Parathyroid adenoma (tissue), 2 donors: ENCODE results near the gene FNIP1.

ENCODE experiments used
- H2AFZ ChIP-seq: fragments of 300-600 bp; sonication (generic); one replicate; pipeline ENCODE4 v1.7.0; 2017; ENCODE audit warnings: antibody characterized with exemption, mild to moderate bottlenecking
- H3K27ac ChIP-seq: fragments of 300-600 bp; sonication (generic); one replicate; pipeline ENCODE4 v1.7.0; 2017
- H3K27me3 ChIP-seq: fragments of 300-600 bp; sonication (generic); one replicate; pipeline ENCODE4 v1.7.0; 2017; ENCODE audit warnings: low read length; ENCODE audit not compliant: control insufficient read depth, insufficient read depth
- H3K36me3 ChIP-seq: fragments of 300-600 bp; sonication (generic); one replicate; pipeline ENCODE4 v1.7.0; 2017; ENCODE audit warnings: low read length; ENCODE audit not compliant: control insufficient read depth, insufficient read depth
- H3K4me1 ChIP-seq: fragments of 300-600 bp; sonication (generic); one replicate; pipeline ENCODE4 v1.7.0; 2017; ENCODE audit warnings: control low read depth
- H3K4me2 ChIP-seq: fragments of 300-600 bp; sonication (generic); one replicate; pipeline ENCODE4 v1.7.0; 2017; ENCODE audit warnings: low read length
- H3K4me3 ChIP-seq: fragments of 300-600 bp; sonication (generic); one replicate; pipeline ENCODE4 v1.7.0; 2017; ENCODE audit warnings: low read depth, low read length
- H3K79me2 ChIP-seq: fragments of 300-600 bp; sonication (generic); one replicate; pipeline ENCODE4 v1.7.0; 2017; ENCODE audit warnings: control low read depth
- H3K9ac ChIP-seq: fragments of 300-600 bp; sonication (generic); one replicate; pipeline ENCODE4 v1.7.0; 2017; ENCODE audit warnings: mild to moderate bottlenecking
- H3K9me3 ChIP-seq: fragments of 300-600 bp; sonication (generic); one replicate; pipeline ENCODE4 v1.7.0; 2017; ENCODE audit warnings: low read length; ENCODE audit not compliant: control insufficient read depth
- CTCF ChIP-seq: fragments of 300-600 bp; sonication (generic); IDR thresholded peaks from one replicate; pipeline ENCODE4 v1.7.0; 2017; ENCODE audit warnings: antibody characterized with exemption, mild to moderate bottlenecking
- donor health status: primary hyperparathyroidism.

The FNIP1 gene

DNA sequence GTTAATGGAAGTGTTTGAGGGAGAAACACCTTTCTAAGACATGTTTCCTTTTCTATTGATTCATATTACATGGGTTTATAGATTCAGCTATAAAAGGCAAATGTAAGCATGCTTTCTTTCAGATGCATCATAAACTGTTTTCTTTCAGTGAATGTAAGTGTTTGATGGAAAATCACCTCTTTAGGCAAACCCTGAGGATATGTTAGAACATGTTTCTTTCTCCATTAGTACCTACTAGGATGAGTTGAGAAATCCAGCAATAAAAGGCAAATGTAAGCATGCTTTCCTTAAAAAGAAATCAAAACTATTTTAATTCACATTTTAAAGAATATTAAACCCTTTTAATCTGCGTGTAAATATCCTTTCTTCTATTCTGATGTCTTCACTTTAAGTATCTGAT, 31.6 kb downstream of the FNIP1 start:
- Histone ChIP-seq H3K9me3 (no peaks in the 10 kb centered on the region), H3K4me1 (peaks cover 8% of the 10 kb centered on the region)

GRCh38 chr5:131763968-131764367, 32.8 kb downstream of the FNIP1 start:
- Histone ChIP-seq H3K9ac (no peak overlapping the region), H3K27me3 (no peaks in the 10 kb centered on the region), H3K79me2 (peaks cover 52% of the 10 kb centered on the region), H3K4me2 (no peak overlapping the region), H3K9me3 (no peaks in the 10 kb centered on the region), H3K36me3 (no peaks in the 10 kb centered on the region), H3K4me3 (no peak overlapping the region), H3K4me1 (peaks cover 14% of the 10 kb centered on the region), H2AFZ (no peak overlapping the region), H3K27ac (no peak overlapping the region)
- no peak for TF ChIP-seq CTCF

More for the DNA sequence above, 31.6 kb downstream of the FNIP1 start:
- Histone ChIP-seq H3K79me2 (peaks cover 52% of the 10 kb centered on the region), H3K9ac (no peak overlapping the region), H3K36me3 (no peaks in the 10 kb centered on the region), H2AFZ (no peak overlapping the region), H3K27ac (no peak overlapping the region), H3K4me2 (no peak overlapping the region), H3K27me3 (no peaks in the 10 kb centered on the region), H3K4me3 (no peak overlapping the region)
- TF ChIP-seq CTCF: no peak

DNA sequence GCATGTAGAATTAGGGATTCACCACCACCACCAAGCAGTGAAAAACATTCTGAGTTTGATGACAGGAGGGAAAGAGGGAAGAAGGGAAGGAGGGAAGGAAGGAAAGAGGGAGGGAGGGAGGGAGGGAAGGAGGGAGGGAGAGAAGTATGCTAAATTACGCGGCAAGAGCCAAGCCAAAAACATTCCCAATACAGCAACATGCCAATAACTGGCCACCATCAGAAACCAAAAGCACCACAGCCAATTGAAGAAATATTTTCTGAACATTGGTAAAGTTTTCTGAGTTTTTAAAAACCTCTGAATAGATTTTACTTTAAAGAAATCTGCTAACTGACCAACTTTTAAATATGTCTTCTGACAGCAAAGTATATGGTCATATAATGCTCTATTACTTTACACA, 36.0 kb downstream of the FNIP1 start:
- Histone ChIP-seq H3K9ac (no peak overlapping the region), H2AFZ (no peak overlapping the region), H3K36me3 (no peaks in the 10 kb centered on the region), H3K4me1 (peaks cover 13% of the 10 kb centered on the region), H3K9me3 (no peaks in the 10 kb centered on the region), H3K27me3 (no peaks in the 10 kb centered on the region), H3K27ac (no peak overlapping the region), H3K79me2 (peaks cover 47% of the 10 kb centered on the region), H3K4me3 (no peak overlapping the region), H3K4me2 (no peak overlapping the region)
- TF ChIP-seq CTCF: no peak

DNA sequence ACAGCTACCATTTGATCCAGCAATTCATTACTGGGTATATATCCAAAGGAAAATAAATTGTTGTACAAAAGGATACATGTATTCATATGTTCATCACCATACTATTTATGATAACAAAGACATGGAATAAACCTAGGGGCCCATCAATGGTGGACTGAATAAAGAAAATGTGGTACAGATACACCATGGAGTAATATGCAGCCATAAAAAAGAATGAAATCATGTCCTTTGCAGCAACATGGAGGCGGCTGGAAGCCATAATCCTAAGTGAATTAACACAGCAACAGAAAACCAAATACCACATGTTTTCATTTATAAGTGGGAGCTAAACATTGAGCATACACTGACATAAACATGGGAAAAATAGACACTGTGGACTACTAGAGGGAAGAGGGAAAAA, 37.1 kb downstream of the FNIP1 start:
- no peaks in the 10 kb centered on the region for H3K9me3 ChIP-seq
- no peak overlapping the region for H2AFZ ChIP-seq
- H3K36me3 ChIP-seq: no peaks in the 10 kb centered on the region
- H3K27me3 ChIP-seq: no peaks in the 10 kb centered on the region
- no peak overlapping the region for H3K4me2 ChIP-seq
- TF ChIP-seq CTCF: no peak
- H3K4me3 ChIP-seq: no peak overlapping the region
- H3K79me2 ChIP-seq: peaks cover 41% of the 10 kb centered on the region
- H3K9ac ChIP-seq: no peak overlapping the region
- peaks cover 8% of the 10 kb centered on the region for H3K4me1 ChIP-seq
- H3K27ac ChIP-seq: no peak overlapping the region

DNA sequence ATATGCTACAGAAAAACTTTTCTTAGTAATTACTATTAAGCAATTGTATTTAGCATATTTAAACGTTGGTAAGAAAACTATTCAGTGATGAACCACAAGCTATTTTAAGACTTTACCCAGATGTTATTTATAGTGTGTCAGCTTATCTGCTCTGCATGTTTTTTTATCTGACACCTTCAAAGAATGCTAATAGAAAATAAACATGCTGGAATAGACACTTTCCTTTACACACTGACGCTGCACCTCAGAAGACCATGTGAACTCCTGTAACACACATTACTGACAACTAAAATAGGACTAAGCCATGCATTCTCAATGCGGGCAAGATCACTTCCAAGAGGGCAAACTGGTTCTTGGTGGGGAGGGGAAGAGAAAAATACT, 38.3 kb downstream of the FNIP1 start:
- Histone ChIP-seq H3K9ac (no peak overlapping the region), H3K4me1 (peaks cover 8% of the 10 kb centered on the region), H2AFZ (no peak overlapping the region), H3K4me3 (peak overlapping the region; percentile 22), H3K9me3 (no peaks in the 10 kb centered on the region), H3K27ac (peak overlapping the region; percentile 58), H3K4me2 (peak overlapping the region; percentile 8), H3K79me2 (peaks cover 35% of the 10 kb centered on the region), H3K36me3 (no peaks in the 10 kb centered on the region), H3K27me3 (no peaks in the 10 kb centered on the region)
- no peak for TF ChIP-seq CTCF
